GM12878 (cell line): ENCODE data around the gene PTPRM.

Experiments
- HDAC2 ChIP-seq: fragments of 200-600 bp; sonication (generic); IDR thresholded peaks from 2 replicates; pipeline ENCODE4 v1.6.1; 2017
- MYB ChIP-seq: fragments of 150-350 bp; IDR thresholded peaks from 2 replicates; pipeline ENCODE4 v1.6.1; 2014; ENCODE audit warnings: mild to moderate bottlenecking, low read depth, low read length, borderline replicate concordance
- MYC ChIP-seq: IDR thresholded peaks from 2 replicates; pipeline ENCODE4 v1.6.1; 2011; ENCODE audit warnings: mild to moderate bottlenecking, low read length, moderate library complexity, inconsistent platforms; ENCODE audit not compliant: insufficient read depth, insufficient replicate concordance, insufficient read length, severe bottlenecking
- SP1 ChIP-seq: IDR thresholded peaks from one replicate; pipeline ENCODE4 v1.6.1; 2011; ENCODE audit warnings: low read depth, low read length
- TAF1 ChIP-seq: IDR thresholded peaks from 2 replicates; pipeline ENCODE4 v1.6.1; 2011; ENCODE audit warnings: mild to moderate bottlenecking, low read depth, low read length, borderline replicate concordance
- TF ChIP-seq, protein P1 (sequence below): fragments of 450-650 bp; IDR thresholded peaks from 2 replicates; pipeline ENCODE4 v1.6.1; 2017; ENCODE audit warnings: mild to moderate bottlenecking
- TF ChIP-seq, protein P2 (sequence below), 3 experiments: IDR thresholded peaks in 2 of 3; conservative IDR thresholded peaks in 1 of 3; 2 replicates each; pipeline ENCODE4 v1.5.1; 2011; ENCODE audit warnings: low read depth in 3 of 3, low read length in 3 of 3, mild to moderate bottlenecking in 3 of 3, control low read depth in 2 of 3, moderate library complexity in 2 of 3, inconsistent platforms in 1 of 3, mixed read lengths in 1 of 3; ENCODE audit not compliant: control insufficient read depth in 2 of 3, insufficient read depth in 1 of 3; ENCODE audit errors: extremely low read depth in 1 of 3

DNA sequence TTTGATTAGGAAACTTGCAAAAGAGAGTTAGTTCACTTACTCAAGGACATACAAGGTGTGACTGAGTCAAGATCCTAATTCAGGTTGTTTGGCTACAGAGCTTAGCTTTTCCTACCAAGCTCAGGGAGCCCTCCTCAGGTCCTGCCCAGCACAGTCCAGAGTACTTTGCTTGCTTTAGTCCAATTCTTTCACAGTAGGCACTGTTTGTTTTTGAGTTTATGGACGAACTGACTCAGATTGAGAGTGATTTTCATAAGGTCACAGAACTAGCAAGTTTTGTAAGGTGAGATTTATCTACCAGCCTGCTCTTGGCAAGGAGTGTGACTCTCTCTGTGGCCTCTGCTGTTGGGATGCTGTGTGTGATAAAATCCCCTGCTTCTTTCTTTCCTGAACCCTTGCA lies 310.5 kb downstream of the PTPRM start:
- TF ChIP-seq HDAC2: no peak
- no peak for TF ChIP-seq MYC
- no peak for TF ChIP-seq MYB
- TF ChIP-seq, protein P1, sequence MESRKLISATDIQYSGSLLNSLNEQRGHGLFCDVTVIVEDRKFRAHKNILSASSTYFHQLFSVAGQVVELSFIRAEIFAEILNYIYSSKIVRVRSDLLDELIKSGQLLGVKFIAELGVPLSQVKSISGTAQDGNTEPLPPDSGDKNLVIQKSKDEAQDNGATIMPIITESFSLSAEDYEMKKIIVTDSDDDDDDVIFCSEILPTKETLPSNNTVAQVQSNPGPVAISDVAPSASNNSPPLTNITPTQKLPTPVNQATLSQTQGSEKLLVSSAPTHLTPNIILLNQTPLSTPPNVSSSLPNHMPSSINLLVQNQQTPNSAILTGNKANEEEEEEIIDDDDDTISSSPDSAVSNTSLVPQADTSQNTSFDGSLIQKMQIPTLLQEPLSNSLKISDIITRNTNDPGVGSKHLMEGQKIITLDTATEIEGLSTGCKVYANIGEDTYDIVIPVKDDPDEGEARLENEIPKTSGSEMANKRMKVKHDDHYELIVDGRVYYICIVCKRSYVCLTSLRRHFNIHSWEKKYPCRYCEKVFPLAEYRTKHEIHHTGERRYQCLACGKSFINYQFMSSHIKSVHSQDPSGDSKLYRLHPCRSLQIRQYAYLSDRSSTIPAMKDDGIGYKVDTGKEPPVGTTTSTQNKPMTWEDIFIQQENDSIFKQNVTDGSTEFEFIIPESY: no peak
- TF ChIP-seq, protein P2, sequence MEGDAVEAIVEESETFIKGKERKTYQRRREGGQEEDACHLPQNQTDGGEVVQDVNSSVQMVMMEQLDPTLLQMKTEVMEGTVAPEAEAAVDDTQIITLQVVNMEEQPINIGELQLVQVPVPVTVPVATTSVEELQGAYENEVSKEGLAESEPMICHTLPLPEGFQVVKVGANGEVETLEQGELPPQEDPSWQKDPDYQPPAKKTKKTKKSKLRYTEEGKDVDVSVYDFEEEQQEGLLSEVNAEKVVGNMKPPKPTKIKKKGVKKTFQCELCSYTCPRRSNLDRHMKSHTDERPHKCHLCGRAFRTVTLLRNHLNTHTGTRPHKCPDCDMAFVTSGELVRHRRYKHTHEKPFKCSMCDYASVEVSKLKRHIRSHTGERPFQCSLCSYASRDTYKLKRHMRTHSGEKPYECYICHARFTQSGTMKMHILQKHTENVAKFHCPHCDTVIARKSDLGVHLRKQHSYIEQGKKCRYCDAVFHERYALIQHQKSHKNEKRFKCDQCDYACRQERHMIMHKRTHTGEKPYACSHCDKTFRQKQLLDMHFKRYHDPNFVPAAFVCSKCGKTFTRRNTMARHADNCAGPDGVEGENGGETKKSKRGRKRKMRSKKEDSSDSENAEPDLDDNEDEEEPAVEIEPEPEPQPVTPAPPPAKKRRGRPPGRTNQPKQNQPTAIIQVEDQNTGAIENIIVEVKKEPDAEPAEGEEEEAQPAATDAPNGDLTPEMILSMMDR (IDR thresholded peaks at IDR 0.05 in 2 of 3, conservative IDR thresholded peaks at IDR 0.05 in 1 of 3; ENCODE audit: control insufficient read depth in 2 of 3, extremely low read depth in 1 of 3, insufficient read depth in 1 of 3, low read depth in 3 of 3, low read length in 3 of 3): no peak
- no peak for TF ChIP-seq TAF1
- no peak for TF ChIP-seq SP1
